Breast epithelium (tissue), 4 donors: ENCODE data around the gene COX15. TPM values are rescaled to one million over a fixed set of nuclear protein-coding genes. Genes with fewer than 3 reads are reported as not detected.

Experiments used
- DNase-seq, 2 donors: peaks; one replicate each; pipeline ENCODE4 v3.0.0-alpha.2; 2019; ENCODE audit warnings: low spot score in 2 of 2
- H3K27ac ChIP-seq, 2 donors: fragments of 200-600 bp; sonication (generic) in 1 of 2; one replicate each; pipeline ENCODE4 v1.5.1; 2016 to 2019; ENCODE audit warnings: mild to moderate bottlenecking in 1 of 2
- H3K27me3 ChIP-seq, 2 donors: fragments of 200-600 bp; sonication (generic) in 1 of 2; one replicate each; pipeline versions ENCODE4 v1.5.1 to v1.6.0; 2017 to 2019; ENCODE audit warnings: control low read depth in 1 of 2, mild to moderate bottlenecking in 1 of 2
- H3K36me3 ChIP-seq: fragments of 200-600 bp; one replicate; pipeline ENCODE4 v1.5.1; 2019
- H3K4me1 ChIP-seq, 2 donors: fragments of 200-600 bp; sonication (generic); one replicate each; pipeline ENCODE4 v1.5.1; 2016 to 2019; ENCODE audit warnings: control low read depth in 1 of 2
- H3K4me3 ChIP-seq, 3 donors: fragments of 200-600 bp; sonication (generic); 1 replicate in 2 of 3; 2 replicates in 1 of 3; pipeline ENCODE4 v1.5.1; 2016 to 2019; ENCODE audit warnings: mild to moderate bottlenecking in 3 of 3, moderate library complexity in 2 of 3
- H3K9me3 ChIP-seq, 2 donors: fragments of 200-600 bp; sonication (generic) in 1 of 2; one replicate each; pipeline ENCODE4 v1.5.1; 2016 to 2019; ENCODE audit warnings: control low read depth in 1 of 2
- POLR2A ChIP-seq: fragments of 450-650 bp; IDR thresholded peaks from one replicate; pipeline ENCODE4 v1.6.1; 2016; ENCODE audit warnings: antibody characterized with exemption, mild to moderate bottlenecking, moderate library complexity
- POLR2AphosphoS5 ChIP-seq, 3 donors: sonication (generic); formaldehyde crosslinking; IDR thresholded peaks; one replicate each; pipeline ENCODE4 v1.6.1; 2017; ENCODE audit warnings: antibody characterized with exemption in 3 of 3
- intact Hi-C: fragments of 100-400 bp; cut with DNase I; formaldehyde crosslinking; loops from one replicate; pipeline ENCODE4 v1.15.1; 2023; ENCODE audit warnings: low total_unique reads
- total RNA-seq, 3 donors: library from RNA; depleted of rRNA; stranded (reverse); fragments of >200 nt; gene quantifications; one replicate each; pipeline ENCODE4 v1.1.0, GENCODE V29; 2016
- TF ChIP-seq, protein P1 (sequence below), 3 donors: fragments of 450-650 bp; IDR thresholded peaks; one replicate each; pipeline ENCODE4 v1.5.1; 2016 to 2017; ENCODE audit warnings: antibody characterized with exemption in 3 of 3, mild to moderate bottlenecking in 3 of 3, moderate library complexity in 3 of 3

Gene COX15
- total RNA-seq, 3 donors from 2014 or later, result 28.2 to 38.3 (median 32.2) TPM

GRCh38 chr10:99761365-99761764, 29.4 kb upstream of the COX15 start:
- Histone ChIP-seq H3K27ac (no peak overlapping the region), H3K27me3 (no peaks in the 10 kb centered on the region), H3K36me3 (no peaks in the 10 kb centered on the region), H3K9me3 (peaks cover 0 to 6% of the 10 kb centered on the region in 2 donors), H3K4me1 (no peaks in the 10 kb centered on the region), H3K4me3 (no peak overlapping the region)
- no peak for DNase-seq
- TF ChIP-seq POLR2A, result no peak
- intact Hi-C loops, result no loop called here

- H3K9me3 ChIP-seq, result peaks cover 0 to 6% of the 10 kb centered on the region in 2 donors
- H3K4me1 ChIP-seq, result no peaks in the 10 kb centered on the region
- no peak overlapping the region for H3K27ac ChIP-seq
- TF ChIP-seq POLR2A (no peak), POLR2AphosphoS5 (IDR thresholded peaks at IDR 0.05) (no peak)
- TF ChIP-seq, protein P1, sequence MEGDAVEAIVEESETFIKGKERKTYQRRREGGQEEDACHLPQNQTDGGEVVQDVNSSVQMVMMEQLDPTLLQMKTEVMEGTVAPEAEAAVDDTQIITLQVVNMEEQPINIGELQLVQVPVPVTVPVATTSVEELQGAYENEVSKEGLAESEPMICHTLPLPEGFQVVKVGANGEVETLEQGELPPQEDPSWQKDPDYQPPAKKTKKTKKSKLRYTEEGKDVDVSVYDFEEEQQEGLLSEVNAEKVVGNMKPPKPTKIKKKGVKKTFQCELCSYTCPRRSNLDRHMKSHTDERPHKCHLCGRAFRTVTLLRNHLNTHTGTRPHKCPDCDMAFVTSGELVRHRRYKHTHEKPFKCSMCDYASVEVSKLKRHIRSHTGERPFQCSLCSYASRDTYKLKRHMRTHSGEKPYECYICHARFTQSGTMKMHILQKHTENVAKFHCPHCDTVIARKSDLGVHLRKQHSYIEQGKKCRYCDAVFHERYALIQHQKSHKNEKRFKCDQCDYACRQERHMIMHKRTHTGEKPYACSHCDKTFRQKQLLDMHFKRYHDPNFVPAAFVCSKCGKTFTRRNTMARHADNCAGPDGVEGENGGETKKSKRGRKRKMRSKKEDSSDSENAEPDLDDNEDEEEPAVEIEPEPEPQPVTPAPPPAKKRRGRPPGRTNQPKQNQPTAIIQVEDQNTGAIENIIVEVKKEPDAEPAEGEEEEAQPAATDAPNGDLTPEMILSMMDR (IDR thresholded peaks at IDR 0.05), result no peak
- no peaks in the 10 kb centered on the region for H3K27me3 ChIP-seq
- no peak for DNase-seq
- H3K36me3 ChIP-seq, result peaks cover 6% of the 10 kb centered on the region
- intact Hi-C loops, result no loop called here
- H3K4me3 ChIP-seq, result no peak overlapping the region
These were observed 28.4 kb upstream of the COX15 start for GRCh38 chr10:99760321-99760720.

DNA sequence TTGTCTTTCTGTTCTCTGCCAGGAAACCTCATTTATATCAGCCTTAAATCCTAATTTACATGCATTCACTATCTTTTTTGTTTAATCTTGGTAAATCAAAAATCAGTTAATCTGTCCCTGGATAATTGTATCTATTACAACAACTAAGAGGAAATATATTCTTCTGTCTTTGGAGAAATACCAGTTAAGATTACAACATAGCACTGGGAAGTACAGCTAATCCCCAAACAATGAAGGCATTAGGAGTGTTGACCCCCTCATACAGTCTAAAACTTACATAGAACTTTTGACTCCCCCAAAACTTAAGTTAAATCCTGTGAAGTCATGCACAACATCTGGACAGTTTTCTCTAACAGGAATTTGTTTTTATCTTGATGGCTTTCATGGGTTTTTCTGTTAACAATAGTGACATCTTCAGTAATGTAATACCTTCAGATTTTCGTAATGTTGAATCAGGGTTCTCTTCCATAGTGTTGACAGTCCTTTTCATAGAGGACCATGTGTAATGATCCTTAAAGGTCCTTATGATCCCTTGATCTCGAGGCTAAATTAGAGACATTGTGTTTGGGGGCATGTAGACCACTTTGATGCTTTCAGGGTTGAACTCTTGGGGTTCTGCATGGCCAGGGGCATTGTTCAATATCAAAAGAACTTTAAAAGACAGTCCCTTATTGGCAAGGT, 26.4 kb upstream of the COX15 start:
- no peaks in the 10 kb centered on the region for H3K4me1 ChIP-seq
- no peak overlapping the region for H3K27ac ChIP-seq
- peaks cover 0 to under 1% of the 10 kb centered on the region in 2 donors for H3K9me3 ChIP-seq
- TF ChIP-seq, protein P1 (IDR thresholded peaks at IDR 0.05), result no peak
- TF ChIP-seq POLR2A (no peak), POLR2AphosphoS5 (IDR thresholded peaks at IDR 0.05) (no peak)
- peaks cover 6% of the 10 kb centered on the region for H3K36me3 ChIP-seq
- no peak overlapping the region for H3K4me3 ChIP-seq
- intact Hi-C loops, result no loop called here
- H3K27me3 ChIP-seq, result no peaks in the 10 kb centered on the region
- DNase-seq, result no peak

GRCh38 chr10:99756159-99756558, 24.2 kb upstream of the COX15 start:
- no peak for DNase-seq
- Histone ChIP-seq H3K27me3 (no peaks in the 10 kb centered on the region), H3K4me3 (no peak overlapping the region), H3K4me1 (no peaks in the 10 kb centered on the region), H3K36me3 (peaks cover 6% of the 10 kb centered on the region), H3K9me3 (no peaks in the 10 kb centered on the region), H3K27ac (no peak overlapping the region)
- intact Hi-C loops, result no loop called here
- TF ChIP-seq POLR2A (no peak), POLR2AphosphoS5 (IDR thresholded peaks at IDR 0.05) (no peak)
- TF ChIP-seq, protein P1 (IDR thresholded peaks at IDR 0.05), result no peak

- Histone ChIP-seq H3K36me3 (peaks cover 6% of the 10 kb centered on the region), H3K4me3 (no peak overlapping the region), H3K9me3 (no peaks in the 10 kb centered on the region), H3K4me1 (no peaks in the 10 kb centered on the region), H3K27ac (no peak overlapping the region), H3K27me3 (no peaks in the 10 kb centered on the region)
- intact Hi-C loops, result no loop called here
- no peak for DNase-seq
- no peak for TF ChIP-seq POLR2AphosphoS5 (IDR thresholded peaks at IDR 0.05)
- TF ChIP-seq, protein P1 (IDR thresholded peaks at IDR 0.05), result no peak
- no peak for TF ChIP-seq POLR2A
These were observed 22.7 kb upstream of the COX15 start for GRCh38 chr10:99754670-99755069.
